ENCODE data around the gene CPLANE1. TPM values are rescaled to one million over a fixed set of nuclear protein-coding genes. Genes with fewer than 3 reads are reported as not detected.
"Not testable (repeated sequence)": the region's sequence is repeated elsewhere in the genome, so short reads cannot be mapped to it uniquely, and the experiment has no call there.

The CPLANE1 gene
- total and polyA plus RNA-seq, 9 of the 15 experiments (the other 6 are each of a cell fraction or from before 2014, with no cell fraction given), result under 0.01 to 0.27 (median 0.08) TPM; not detected in 2

- H4K20me1 ChIP-seq (replicated peaks; ENCODE audit: control insufficient read depth, insufficient read depth, low read length); H3K4me1 ChIP-seq (replicated peaks in 1 of 2; ENCODE audit: control insufficient read depth in 2 of 2, insufficient read depth in 2 of 2, low read length in 2 of 2); H3K4me3 ChIP-seq; ATAC-seq; H3K9me1 ChIP-seq (ENCODE audit: control insufficient read depth, insufficient read depth, low read length); H3K27me3 ChIP-seq (ENCODE audit: control insufficient read depth in 2 of 2, insufficient read depth in 2 of 2, low read length in 2 of 2); H3K27ac ChIP-seq (ENCODE audit: extremely low read depth, low read depth, low read length); BruUV-seq (replicated peaks); H2AFZ ChIP-seq (ENCODE audit: low read depth, low read length); H3K79me2 ChIP-seq (ENCODE audit: control insufficient read depth, insufficient read depth, low read length); H3K9me3 ChIP-seq (replicated peaks; ENCODE audit: control insufficient read depth, insufficient read depth, low read depth, low read length); in situ Hi-C loops (cut with MboI); intact Hi-C loops (cut with micrococcal nuclease); FAIRE-seq; H3K36me3 ChIP-seq (ENCODE audit: control insufficient read depth, insufficient read depth, low read length); H3K4me2 ChIP-seq (ENCODE audit: insufficient read depth, low read length); H3K9ac ChIP-seq (ENCODE audit: insufficient read depth in 1 of 2, low read depth in 2 of 2, low read length in 2 of 2); POLR2A ChIA-PET; DNase-seq (ENCODE audit: extremely low read depth in 1 of 4, low spot score in 3 of 4); CTCF ChIA-PET (ENCODE audit: low intra/inter-chr PET ratio): not testable (repeated sequence)
- TF ChIP-seq, protein P1, sequence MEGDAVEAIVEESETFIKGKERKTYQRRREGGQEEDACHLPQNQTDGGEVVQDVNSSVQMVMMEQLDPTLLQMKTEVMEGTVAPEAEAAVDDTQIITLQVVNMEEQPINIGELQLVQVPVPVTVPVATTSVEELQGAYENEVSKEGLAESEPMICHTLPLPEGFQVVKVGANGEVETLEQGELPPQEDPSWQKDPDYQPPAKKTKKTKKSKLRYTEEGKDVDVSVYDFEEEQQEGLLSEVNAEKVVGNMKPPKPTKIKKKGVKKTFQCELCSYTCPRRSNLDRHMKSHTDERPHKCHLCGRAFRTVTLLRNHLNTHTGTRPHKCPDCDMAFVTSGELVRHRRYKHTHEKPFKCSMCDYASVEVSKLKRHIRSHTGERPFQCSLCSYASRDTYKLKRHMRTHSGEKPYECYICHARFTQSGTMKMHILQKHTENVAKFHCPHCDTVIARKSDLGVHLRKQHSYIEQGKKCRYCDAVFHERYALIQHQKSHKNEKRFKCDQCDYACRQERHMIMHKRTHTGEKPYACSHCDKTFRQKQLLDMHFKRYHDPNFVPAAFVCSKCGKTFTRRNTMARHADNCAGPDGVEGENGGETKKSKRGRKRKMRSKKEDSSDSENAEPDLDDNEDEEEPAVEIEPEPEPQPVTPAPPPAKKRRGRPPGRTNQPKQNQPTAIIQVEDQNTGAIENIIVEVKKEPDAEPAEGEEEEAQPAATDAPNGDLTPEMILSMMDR (IDR thresholded peaks at IDR 0.05 in 2 of 3, conservative IDR thresholded peaks at IDR 0.05 in 1 of 3; ENCODE audit: insufficient read depth in 2 of 3, low read depth in 1 of 3, low read length in 3 of 3), result 0 out of 6 replicates have a peak, but pooled peaks of 1 of the 3 experiments have one; percentile 3
- peak; percentile 69 for TF ChIP-seq SPI1 (IDR thresholded peaks at IDR 0.05; ENCODE audit: borderline replicate concordance, low read depth, low read length)
- WGBS (ENCODE audit: insufficient coverage, low coverage, missing lambda C conversion rate), result 0% methylated on average over 6 of the region's 6 CpGs
Measured at GRCh38 chr5:37135312-37135711, 113.9 kb downstream of the CPLANE1 start.

- DNase-seq (ENCODE audit: extremely low read depth in 1 of 4, low spot score in 3 of 4) (no peak), ATAC-seq (no peak), FAIRE-seq (no peak)
- no peaks in the 10 kb centered on the region for H4K20me1 ChIP-seq (replicated peaks; ENCODE audit: control insufficient read depth, insufficient read depth, low read length)
- intact Hi-C loops (cut with micrococcal nuclease) (no loop called here), in situ Hi-C loops (cut with MboI) (no loop called here)
- no peak overlapping the region for H3K4me3 ChIP-seq
- ChIA-PET CTCF (ENCODE audit: low intra/inter-chr PET ratio) (no interaction called here), POLR2A (interaction anchor here (0.6 kb wide), 1 partner anchor 16 kb away, joined by 3 read pairs; no protein-coding TSS in a partner anchor)
- no peaks in the 10 kb centered on the region for H3K79me2 ChIP-seq (ENCODE audit: control insufficient read depth, insufficient read depth, low read length)
- H3K4me2 ChIP-seq (ENCODE audit: insufficient read depth, low read length), result no peak overlapping the region
- no peaks in the 10 kb centered on the region; the same call in 1 of the 2 replicates for H3K9me3 ChIP-seq (replicated peaks; ENCODE audit: control insufficient read depth, insufficient read depth, low read depth, low read length)
- H3K4me1 ChIP-seq (replicated peaks in 1 of 2; ENCODE audit: control insufficient read depth in 2 of 2, insufficient read depth in 2 of 2, low read length in 2 of 2), result no peaks in the 10 kb centered on the region
- no TSS peak for BruUV-seq (replicated peaks)
- H3K9me1 ChIP-seq (ENCODE audit: control insufficient read depth, insufficient read depth, low read length), result no peaks in the 10 kb centered on the region
- H3K36me3 ChIP-seq (ENCODE audit: control insufficient read depth, insufficient read depth, low read length), result no peaks in the 10 kb centered on the region
- H3K27me3 ChIP-seq (ENCODE audit: control insufficient read depth in 2 of 2, insufficient read depth in 2 of 2, low read length in 2 of 2), result no peaks in the 10 kb centered on the region
- H3K9ac ChIP-seq (ENCODE audit: insufficient read depth in 1 of 2, low read depth in 2 of 2, low read length in 2 of 2), result no peak overlapping the region
- WGBS (ENCODE audit: insufficient coverage, low coverage, missing lambda C conversion rate), result 0% methylated on average over 2 of the region's 2 CpGs
- H2AFZ ChIP-seq (ENCODE audit: low read depth, low read length), result no peak overlapping the region
- H3K27ac ChIP-seq (ENCODE audit: extremely low read depth, low read depth, low read length), result no peak overlapping the region
- TF ChIP-seq USF2 (CRISPR knock-in tag; IDR thresholded peaks at IDR 0.05) (no peak), ZNF277 (CRISPR knock-in tag; IDR thresholded peaks at IDR 0.05; ENCODE audit: borderline replicate concordance) (no peak), OTX1 (CRISPR knock-in tag; IDR thresholded peaks at IDR 0.05) (no peak), STAT5B (CRISPR knock-in tag; IDR thresholded peaks at IDR 0.05) (no peak)
- TF ChIP-seq, protein P2, sequence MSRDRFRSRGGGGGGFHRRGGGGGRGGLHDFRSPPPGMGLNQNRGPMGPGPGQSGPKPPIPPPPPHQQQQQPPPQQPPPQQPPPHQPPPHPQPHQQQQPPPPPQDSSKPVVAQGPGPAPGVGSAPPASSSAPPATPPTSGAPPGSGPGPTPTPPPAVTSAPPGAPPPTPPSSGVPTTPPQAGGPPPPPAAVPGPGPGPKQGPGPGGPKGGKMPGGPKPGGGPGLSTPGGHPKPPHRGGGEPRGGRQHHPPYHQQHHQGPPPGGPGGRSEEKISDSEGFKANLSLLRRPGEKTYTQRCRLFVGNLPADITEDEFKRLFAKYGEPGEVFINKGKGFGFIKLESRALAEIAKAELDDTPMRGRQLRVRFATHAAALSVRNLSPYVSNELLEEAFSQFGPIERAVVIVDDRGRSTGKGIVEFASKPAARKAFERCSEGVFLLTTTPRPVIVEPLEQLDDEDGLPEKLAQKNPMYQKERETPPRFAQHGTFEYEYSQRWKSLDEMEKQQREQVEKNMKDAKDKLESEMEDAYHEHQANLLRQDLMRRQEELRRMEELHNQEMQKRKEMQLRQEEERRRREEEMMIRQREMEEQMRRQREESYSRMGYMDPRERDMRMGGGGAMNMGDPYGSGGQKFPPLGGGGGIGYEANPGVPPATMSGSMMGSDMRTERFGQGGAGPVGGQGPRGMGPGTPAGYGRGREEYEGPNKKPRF (IDR thresholded peaks at IDR 0.05; ENCODE audit: low read depth, low read length), result no peak
Measured at GRCh38 chr5:37133939-37134338, 115.2 kb downstream of the CPLANE1 start.
